NCI-H2081 treated with DMSO at 0.1 percent for 48 hours (cell line): ENCODE measurements around the gene ROMO1.
"Not testable (repeated sequence)": the region's sequence is repeated elsewhere in the genome, so short reads cannot be mapped to it uniquely, and the experiment has no call there.

Experiments
- DNase-seq: peaks from one replicate; lab custom pipeline; 2025; lab: John Stamatoyannopoulos, UW

The ROMO1 gene

GRCh38 chr20:35710884-35711587 is 11.8 kb downstream of the ROMO1 start:
- DNase-seq: no peak

GRCh38 chr20:35711588-35712209 is 12.5 kb downstream of the ROMO1 start:
- no peak for DNase-seq

GRCh38 chr20:35713120-35713519 is 13.9 kb downstream of the ROMO1 start:
- DNase-seq: not testable (repeated sequence)

GRCh38 chr20:35714127-35714526 is 14.9 kb downstream of the ROMO1 start:
- no peak for DNase-seq

- no peak for DNase-seq
These were observed 16.4 kb downstream of the ROMO1 start for GRCh38 chr20:35715652-35716051.

GRCh38 chr20:35716330-35716729 is 17.1 kb downstream of the ROMO1 start:
- no peak for DNase-seq

- not testable (repeated sequence) for DNase-seq
These were observed 19.1 kb downstream of the ROMO1 start for GRCh38 chr20:35718321-35718720.

GRCh38 chr20:35718972-35719635 is 19.9 kb downstream of the ROMO1 start:
- DNase-seq: no peak

- no peak for DNase-seq
These were observed 20.5 kb downstream of the ROMO1 start for GRCh38 chr20:35719717-35720116.

GRCh38 chr20:35720165-35721123 is 21.2 kb downstream of the ROMO1 start:
- no peak for DNase-seq

GRCh38 chr20:35721219-35721618 is 22.0 kb downstream of the ROMO1 start:
- DNase-seq: no peak

- no peak for DNase-seq
These were observed 22.4 kb downstream of the ROMO1 start for GRCh38 chr20:35721621-35722020.

- DNase-seq: not testable (repeated sequence)
These were observed 24.1 kb downstream of the ROMO1 start for GRCh38 chr20:35723275-35723639.

GRCh38 chr20:35723652-35724320 is 24.6 kb downstream of the ROMO1 start:
- DNase-seq: not testable (repeated sequence)

GRCh38 chr20:35724321-35725230 is 25.4 kb downstream of the ROMO1 start:
- DNase-seq: no peak

GRCh38 chr20:35726842-35727711 is 27.9 kb downstream of the ROMO1 start:
- DNase-seq: no peak

- no peak for DNase-seq
These were observed 30.1 kb downstream of the ROMO1 start for GRCh38 chr20:35729283-35729807.

- no peak for DNase-seq
These were observed 30.8 kb downstream of the ROMO1 start for GRCh38 chr20:35729836-35730582.
